Parathyroid adenoma (tissue), 2 donors: ENCODE data around the gene TMEM52.
A peak's percentile ranks its signal among the peaks of the same experiment; 100 is the strongest.

Experiments used
- H2AFZ ChIP-seq: fragments of 300-600 bp; sonication (generic); one replicate; pipeline ENCODE4 v1.7.0; 2017; ENCODE audit warnings: antibody characterized with exemption, mild to moderate bottlenecking
- H3K27ac ChIP-seq: fragments of 300-600 bp; sonication (generic); one replicate; pipeline ENCODE4 v1.7.0; 2017
- H3K27me3 ChIP-seq: fragments of 300-600 bp; sonication (generic); one replicate; pipeline ENCODE4 v1.7.0; 2017; ENCODE audit warnings: low read length; ENCODE audit not compliant: control insufficient read depth, insufficient read depth
- H3K36me3 ChIP-seq: fragments of 300-600 bp; sonication (generic); one replicate; pipeline ENCODE4 v1.7.0; 2017; ENCODE audit warnings: low read length; ENCODE audit not compliant: control insufficient read depth, insufficient read depth
- H3K4me1 ChIP-seq: fragments of 300-600 bp; sonication (generic); one replicate; pipeline ENCODE4 v1.7.0; 2017; ENCODE audit warnings: control low read depth
- H3K4me2 ChIP-seq: fragments of 300-600 bp; sonication (generic); one replicate; pipeline ENCODE4 v1.7.0; 2017; ENCODE audit warnings: low read length
- H3K4me3 ChIP-seq: fragments of 300-600 bp; sonication (generic); one replicate; pipeline ENCODE4 v1.7.0; 2017; ENCODE audit warnings: low read depth, low read length
- H3K79me2 ChIP-seq: fragments of 300-600 bp; sonication (generic); one replicate; pipeline ENCODE4 v1.7.0; 2017; ENCODE audit warnings: control low read depth
- H3K9ac ChIP-seq: fragments of 300-600 bp; sonication (generic); one replicate; pipeline ENCODE4 v1.7.0; 2017; ENCODE audit warnings: mild to moderate bottlenecking
- H3K9me3 ChIP-seq: fragments of 300-600 bp; sonication (generic); one replicate; pipeline ENCODE4 v1.7.0; 2017; ENCODE audit warnings: low read length; ENCODE audit not compliant: control insufficient read depth
- CTCF ChIP-seq: fragments of 300-600 bp; sonication (generic); IDR thresholded peaks from one replicate; pipeline ENCODE4 v1.7.0; 2017; ENCODE audit warnings: antibody characterized with exemption, mild to moderate bottlenecking
- donor health status: primary hyperparathyroidism.

Gene TMEM52

GRCh38 chr1:1914971-1915692 is 3.9 kb downstream of the TMEM52 start, which contains the start of gene CALML6:
CALML6 (plus strand) TSS chr1:1915260; CDS start chr1:1915281, 21 bp downstream.
- H3K36me3 ChIP-seq, result no peaks in the 10 kb centered on the region
- no peak for TF ChIP-seq CTCF
- no peak within 1 kb of the TSS for H3K27ac ChIP-seq
- H2AFZ ChIP-seq, result peak within 1 kb of the TSS; percentile 45
- H3K9me3 ChIP-seq, result no peaks in the 10 kb centered on the region
- no peak within 1 kb of the TSS for H3K9ac ChIP-seq
- no peaks in the 10 kb centered on the region for H3K27me3 ChIP-seq
- H3K4me2 ChIP-seq, result no peak within 1 kb of the TSS
- H3K4me1 ChIP-seq, result no peaks in the 10 kb centered on the region
- no peaks in the 10 kb centered on the region for H3K79me2 ChIP-seq
- H3K4me3 ChIP-seq, result no peak within 1 kb of the TSS

DNA sequence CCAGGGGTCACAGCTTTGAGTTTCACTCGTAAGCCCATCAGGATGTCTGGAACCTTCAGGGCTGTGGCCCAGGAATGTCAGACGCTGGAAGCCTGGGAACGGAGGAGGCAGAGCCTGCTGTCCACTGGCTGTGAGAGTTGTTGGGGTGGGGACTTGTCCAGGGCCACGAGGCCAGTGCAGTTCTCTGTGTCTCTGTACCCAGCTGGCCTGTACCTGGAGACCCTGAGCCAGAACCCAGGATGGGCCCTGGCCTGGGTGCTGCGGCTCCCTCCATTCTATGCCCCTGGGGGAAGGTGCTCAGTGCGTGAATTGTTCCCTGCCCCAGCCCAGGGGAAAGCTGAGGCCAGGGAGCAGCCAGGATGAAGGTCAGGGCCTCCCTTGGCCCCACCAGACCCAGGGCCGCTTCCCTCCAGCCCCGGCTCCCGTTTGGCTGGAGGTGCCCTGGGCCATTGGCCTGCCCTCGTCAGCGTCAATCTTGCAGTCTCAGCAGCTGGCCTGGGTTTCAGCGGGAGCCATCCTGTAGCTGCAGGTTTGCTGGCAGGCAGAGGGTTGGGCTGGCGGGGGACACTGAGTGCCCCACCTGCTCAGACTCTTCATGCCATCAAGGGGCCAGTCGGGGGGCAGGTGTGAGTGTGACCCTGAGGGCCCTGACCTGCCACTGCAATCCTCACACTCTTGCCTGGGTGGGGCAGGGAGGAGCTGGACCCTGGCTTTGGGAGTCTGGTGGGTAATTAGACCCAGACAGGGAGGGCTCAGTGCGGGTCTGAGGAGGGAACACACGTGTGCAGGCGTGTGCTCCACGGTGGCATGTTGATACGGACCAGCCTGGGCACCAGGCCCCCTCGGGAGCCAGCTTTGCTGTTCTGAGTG is 4.7 kb downstream of the TMEM52 start:
- no peak for TF ChIP-seq CTCF
- H3K79me2 ChIP-seq, result no peaks in the 10 kb centered on the region
- no peaks in the 10 kb centered on the region for H3K27me3 ChIP-seq
- no peak overlapping the region for H3K9ac ChIP-seq
- H3K4me1 ChIP-seq, result no peaks in the 10 kb centered on the region
- no peak overlapping the region for H3K4me3 ChIP-seq
- no peaks in the 10 kb centered on the region for H3K36me3 ChIP-seq
- no peaks in the 10 kb centered on the region for H3K9me3 ChIP-seq
- no peak overlapping the region for H3K27ac ChIP-seq
- H2AFZ ChIP-seq, result peak overlapping the region; percentile 45
- no peak overlapping the region for H3K4me2 ChIP-seq

DNA sequence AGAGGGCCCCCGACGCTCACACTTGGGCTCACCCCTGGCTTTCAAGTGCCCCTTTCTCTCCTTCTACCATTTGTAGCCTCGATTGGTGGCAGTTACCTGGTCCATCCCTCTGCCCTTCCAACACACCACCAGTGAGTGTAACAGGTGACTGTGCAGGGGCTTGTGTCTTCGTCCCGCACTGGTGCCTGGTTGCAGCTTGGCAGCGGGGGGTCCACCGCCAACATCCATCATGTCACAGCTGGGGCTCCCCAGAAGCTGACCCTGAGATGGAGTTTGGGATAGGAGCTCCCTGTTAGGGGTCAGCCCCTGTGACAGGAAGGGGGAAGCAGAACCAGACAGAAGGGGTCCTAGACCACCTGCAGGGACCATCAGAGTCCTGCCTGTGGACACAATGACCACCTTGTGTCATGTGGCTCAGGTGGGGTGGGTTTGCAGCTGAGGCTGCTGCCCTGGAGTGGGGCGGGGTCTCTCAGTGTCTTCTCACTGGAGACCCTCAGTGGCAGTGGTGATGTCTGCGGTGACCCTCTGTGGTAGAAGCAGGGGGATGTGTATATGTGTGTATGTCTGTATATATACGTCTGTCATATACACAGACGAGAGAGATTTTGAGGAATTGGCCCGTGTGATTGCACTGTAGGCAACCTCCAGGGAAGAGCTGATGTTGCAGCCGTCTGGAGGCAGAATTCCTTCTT is 7.6 kb downstream of the TMEM52 start:
- Histone ChIP-seq H3K4me3 (no peak overlapping the region), H3K27ac (no peak overlapping the region), H3K4me2 (no peak overlapping the region)

GRCh38 chr1:1910651-1911331 is 8.3 kb downstream of the TMEM52 start:
- Histone ChIP-seq H3K4me3 (no peak overlapping the region), H3K27me3 (no peaks in the 10 kb centered on the region), H3K9me3 (no peaks in the 10 kb centered on the region), H3K27ac (no peak overlapping the region), H3K79me2 (no peaks in the 10 kb centered on the region), H2AFZ (no peak overlapping the region), H3K36me3 (no peaks in the 10 kb centered on the region), H3K9ac (no peak overlapping the region), H3K4me1 (no peaks in the 10 kb centered on the region), H3K4me2 (no peak overlapping the region)
- no peak for TF ChIP-seq CTCF

More for the DNA sequence above, 7.6 kb downstream of the TMEM52 start:
- Histone ChIP-seq H3K9ac (no peak overlapping the region), H3K36me3 (no peaks in the 10 kb centered on the region), H3K79me2 (no peaks in the 10 kb centered on the region), H2AFZ (no peak overlapping the region), H3K9me3 (no peaks in the 10 kb centered on the region), H3K4me1 (no peaks in the 10 kb centered on the region), H3K27me3 (no peaks in the 10 kb centered on the region)
- TF ChIP-seq CTCF, result no peak
